Mucosa of stomach (tissue), 1 donor: ENCODE results near the gene FOSL1.

ENCODE experiments used
- H3K27me3 ChIP-seq: one replicate; pipeline ENCODE4 v1.7.0; 2013; ENCODE audit warnings: mild to moderate bottlenecking, low read length; ENCODE audit not compliant: control insufficient read depth, insufficient read depth
- H3K36me3 ChIP-seq: one replicate; pipeline ENCODE4 v1.7.0; 2013; ENCODE audit warnings: low read length; ENCODE audit not compliant: control insufficient read depth, insufficient read depth
- H3K4me1 ChIP-seq: one replicate; pipeline ENCODE4 v1.7.0; 2013; ENCODE audit warnings: mild to moderate bottlenecking, low read length; ENCODE audit not compliant: control insufficient read depth, insufficient read depth
- H3K4me3 ChIP-seq: one replicate; pipeline ENCODE4 v1.7.0; 2013; ENCODE audit warnings: low read length
- H3K9ac ChIP-seq: one replicate; pipeline ENCODE4 v1.7.0; 2013; ENCODE audit warnings: mild to moderate bottlenecking, low read length, moderate library complexity
- H3K9me3 ChIP-seq: one replicate; pipeline ENCODE4 v1.7.0; 2013; ENCODE audit warnings: mild to moderate bottlenecking, low read length, moderate library complexity; ENCODE audit not compliant: control insufficient read depth
- donor health status: Pancreatic carcinoma.

FOSL1 gene

GRCh38 chr11:65847746-65848145 is 52.4 kb downstream of the FOSL1 start:
- peaks cover 41% of the 10 kb centered on the region for H3K4me1 ChIP-seq
- H3K36me3 ChIP-seq: peaks cover 19% of the 10 kb centered on the region

DNA sequence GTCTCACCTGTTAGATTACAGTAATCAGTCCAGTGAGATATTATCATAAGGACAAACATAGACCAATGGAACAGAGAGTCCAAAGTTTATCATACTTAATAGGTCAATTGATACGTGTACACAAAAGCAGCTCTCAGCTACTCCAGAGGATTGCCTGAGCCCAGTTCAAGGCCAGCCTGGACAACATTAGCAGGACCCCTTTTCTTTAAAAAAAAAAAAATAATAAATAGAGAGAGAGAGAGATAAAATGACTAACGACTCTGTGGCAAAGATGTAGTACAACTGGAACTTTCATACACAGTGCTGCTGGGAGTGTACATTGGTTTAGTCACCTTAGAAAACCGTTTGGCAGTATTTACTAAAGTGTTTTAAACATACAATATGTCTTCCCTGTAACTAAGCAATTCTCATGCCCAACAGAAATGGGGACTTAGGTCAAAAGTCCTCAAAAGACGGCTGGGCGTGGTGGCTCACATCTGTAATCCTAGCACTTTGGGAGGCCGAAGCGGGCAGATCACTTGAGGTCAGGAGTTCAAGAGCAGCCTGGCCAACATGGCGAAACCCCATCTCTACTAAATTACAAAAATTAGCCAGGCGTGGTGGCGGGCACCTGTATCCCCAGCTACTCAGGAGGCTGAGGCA is 55.8 kb downstream of the FOSL1 start:
- H3K4me3 ChIP-seq: no peak overlapping the region
- H3K27me3 ChIP-seq: no peaks in the 10 kb centered on the region
- no peak overlapping the region for H3K9ac ChIP-seq
- no peaks in the 10 kb centered on the region for H3K36me3 ChIP-seq
- peaks cover 10% of the 10 kb centered on the region for H3K4me1 ChIP-seq
- H3K9me3 ChIP-seq: no peaks in the 10 kb centered on the region

More at GRCh38 chr11:65847746-65848145, 52.4 kb downstream of the FOSL1 start:
- Histone ChIP-seq H3K9ac (no peak overlapping the region), H3K4me3 (no peak overlapping the region), H3K9me3 (peaks cover 5% of the 10 kb centered on the region), H3K27me3 (no peaks in the 10 kb centered on the region)

DNA sequence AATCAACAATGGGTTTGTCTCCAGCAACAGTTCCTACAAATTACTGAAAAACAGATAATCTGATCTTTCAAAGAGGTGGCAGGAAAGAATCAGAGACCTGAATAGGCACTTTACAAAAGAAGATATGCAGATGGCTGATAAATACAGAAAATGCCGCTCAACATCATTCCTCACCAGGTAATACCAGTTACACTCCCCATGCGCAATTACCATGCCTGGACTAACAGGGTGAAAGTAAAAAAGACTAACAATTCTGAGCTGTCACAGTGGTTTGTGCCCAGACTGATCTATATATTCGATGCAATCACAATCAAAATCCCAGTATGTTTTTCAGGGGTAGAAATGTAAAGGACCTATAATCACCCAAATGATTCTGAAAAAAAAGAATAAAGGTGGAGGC is 56.4 kb downstream of the FOSL1 start:
- Histone ChIP-seq H3K9me3 (no peaks in the 10 kb centered on the region), H3K9ac (no peak overlapping the region), H3K27me3 (no peaks in the 10 kb centered on the region), H3K4me1 (peaks cover 5% of the 10 kb centered on the region), H3K4me3 (no peak overlapping the region), H3K36me3 (no peaks in the 10 kb centered on the region)

DNA sequence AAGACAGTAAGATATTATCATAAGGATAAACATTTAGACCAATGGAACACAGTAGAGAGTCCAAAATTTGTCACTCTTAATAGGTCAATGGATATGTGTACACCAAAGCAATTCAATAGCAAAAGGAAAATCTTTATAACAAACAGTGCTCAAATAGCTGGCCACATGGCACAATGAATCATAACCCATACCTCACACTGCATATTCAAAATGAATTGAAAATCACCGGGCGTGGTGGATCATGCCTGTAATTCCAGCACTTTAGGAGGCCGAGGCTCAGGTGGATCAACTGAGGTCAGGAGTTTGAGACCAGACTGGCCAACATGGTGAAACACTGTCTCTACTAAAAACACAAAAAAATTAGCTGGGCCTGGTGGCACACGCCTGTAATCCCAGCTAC is 58.0 kb downstream of the FOSL1 start:
- H3K9me3 ChIP-seq: no peaks in the 10 kb centered on the region
- H3K4me1 ChIP-seq: peaks cover 5% of the 10 kb centered on the region
- H3K9ac ChIP-seq: no peak overlapping the region
- H3K36me3 ChIP-seq: no peaks in the 10 kb centered on the region
- no peak overlapping the region for H3K4me3 ChIP-seq
- no peaks in the 10 kb centered on the region for H3K27me3 ChIP-seq
